HG03575 (cell line): Measurements from ENCODE around the gene MRPL38.
"Not testable (repeated sequence)": the region's sequence is repeated elsewhere in the genome, so short reads cannot be mapped to it uniquely, and the experiment has no call there.

ENCODE experiments used
- ATAC-seq: cut with Tn5 transposase; IDR thresholded peaks from one replicate; pipeline ENCODE4 v1.9.1; 2021; ENCODE audit not compliant: unreplicated experiment, insufficient number of reproducible peaks, low FRiP score; ENCODE audit errors: extremely low read depth

MRPL38 gene

DNA sequence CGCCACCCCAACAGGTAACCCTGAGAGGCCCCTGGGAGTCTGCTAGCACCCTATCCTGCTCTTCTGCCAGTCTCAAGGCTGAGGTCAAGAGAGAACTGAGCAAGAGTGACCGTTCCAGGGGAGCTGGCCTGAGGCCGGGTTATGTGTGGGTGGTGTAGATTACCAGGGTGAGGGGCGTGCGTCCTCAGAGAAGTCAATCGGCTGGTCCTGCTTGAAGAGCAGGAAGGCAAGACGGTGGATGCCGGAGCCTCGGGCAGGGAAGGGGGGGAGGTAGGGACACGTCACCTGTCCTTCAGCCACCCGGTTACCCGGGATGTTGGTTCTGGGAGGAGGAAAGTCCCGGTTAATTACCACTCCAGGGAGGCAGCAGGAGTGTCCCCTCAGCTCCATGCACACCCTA lies 5.3 kb downstream of the MRPL38 start:
- ATAC-seq, result no peak

DNA sequence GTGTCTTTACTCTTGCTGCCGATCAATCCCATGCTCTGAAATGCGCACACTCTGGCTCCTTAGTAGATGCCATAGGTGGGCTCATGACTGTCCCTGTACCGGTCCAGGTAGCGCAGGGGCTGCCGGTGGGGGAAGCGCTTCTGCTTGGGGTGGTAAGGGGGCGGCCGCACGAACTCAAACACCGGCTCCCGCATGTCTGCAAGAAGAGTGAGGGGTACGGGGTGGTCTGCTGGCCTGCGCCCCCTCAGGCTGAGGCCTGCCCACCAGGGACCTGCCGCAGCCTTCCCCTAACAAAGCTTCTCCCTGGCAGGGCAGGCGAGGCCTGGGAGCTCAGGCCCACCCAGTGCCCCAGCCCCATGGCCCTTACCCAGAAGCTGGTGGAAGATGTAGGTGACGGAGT lies 5.9 kb downstream of the MRPL38 start:
- ATAC-seq, result no peak

DNA sequence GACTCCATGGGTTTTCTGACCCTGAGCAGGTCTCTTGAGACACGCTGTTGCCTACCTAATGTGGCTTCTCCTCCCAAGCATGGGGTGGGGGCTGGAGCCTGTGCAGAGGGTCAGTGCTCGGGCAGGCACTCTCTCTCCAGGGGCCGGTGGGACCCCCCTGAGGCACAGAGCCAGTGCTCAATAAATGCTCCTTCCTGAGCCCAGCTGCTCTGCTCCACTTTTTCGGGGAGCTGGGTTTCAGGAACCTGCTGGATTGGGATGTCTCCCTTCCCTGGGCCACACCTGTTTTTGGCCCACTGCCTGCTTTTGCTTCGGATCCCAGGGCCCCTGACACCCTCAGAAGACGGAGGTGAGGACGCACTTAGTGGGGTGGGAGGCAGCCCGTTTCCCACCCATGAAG lies 6.6 kb downstream of the MRPL38 start:
- ATAC-seq, result no peak

DNA sequence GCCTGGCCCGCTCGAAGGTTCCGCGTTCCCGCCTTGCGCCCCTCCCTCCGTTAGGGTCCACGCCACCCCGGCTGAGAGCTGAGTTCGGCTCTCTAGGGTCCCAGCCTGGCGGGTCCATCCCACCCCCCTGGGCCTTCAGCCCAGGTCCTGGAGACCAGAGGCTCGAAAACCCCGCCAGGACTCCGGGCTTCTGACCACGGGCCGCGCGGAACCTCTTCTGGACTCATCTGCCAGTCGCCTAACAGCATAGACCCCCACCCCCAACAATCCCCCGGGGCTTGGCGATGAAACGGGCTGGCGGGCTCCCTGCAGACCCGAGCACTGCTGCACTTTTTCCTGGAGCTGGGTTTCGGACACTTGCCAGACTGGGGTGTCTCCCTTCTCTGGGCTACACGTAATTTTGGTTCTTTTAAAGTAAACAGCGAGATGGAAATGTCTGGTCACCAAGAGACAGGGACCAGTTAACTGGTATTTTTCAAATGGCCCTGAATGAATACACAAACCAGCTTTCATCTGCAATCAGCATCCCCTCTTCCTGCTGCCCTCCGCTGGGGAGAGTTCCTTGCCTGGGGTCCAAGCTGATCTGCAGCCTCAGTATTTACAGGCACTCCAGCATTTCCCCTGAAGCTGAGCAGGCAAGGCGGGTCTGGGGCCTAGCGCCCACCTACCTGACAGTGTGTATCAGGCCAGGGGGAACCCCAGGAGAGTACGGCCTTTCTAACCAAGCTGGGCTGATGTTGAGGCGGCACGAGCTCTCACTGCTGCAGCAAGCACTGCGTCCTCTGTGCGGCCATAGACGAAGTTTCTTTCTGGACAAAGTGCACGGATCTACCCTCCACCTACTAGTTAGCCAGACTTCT lies 7.3 kb downstream of the MRPL38 start:
- no peak for ATAC-seq

DNA sequence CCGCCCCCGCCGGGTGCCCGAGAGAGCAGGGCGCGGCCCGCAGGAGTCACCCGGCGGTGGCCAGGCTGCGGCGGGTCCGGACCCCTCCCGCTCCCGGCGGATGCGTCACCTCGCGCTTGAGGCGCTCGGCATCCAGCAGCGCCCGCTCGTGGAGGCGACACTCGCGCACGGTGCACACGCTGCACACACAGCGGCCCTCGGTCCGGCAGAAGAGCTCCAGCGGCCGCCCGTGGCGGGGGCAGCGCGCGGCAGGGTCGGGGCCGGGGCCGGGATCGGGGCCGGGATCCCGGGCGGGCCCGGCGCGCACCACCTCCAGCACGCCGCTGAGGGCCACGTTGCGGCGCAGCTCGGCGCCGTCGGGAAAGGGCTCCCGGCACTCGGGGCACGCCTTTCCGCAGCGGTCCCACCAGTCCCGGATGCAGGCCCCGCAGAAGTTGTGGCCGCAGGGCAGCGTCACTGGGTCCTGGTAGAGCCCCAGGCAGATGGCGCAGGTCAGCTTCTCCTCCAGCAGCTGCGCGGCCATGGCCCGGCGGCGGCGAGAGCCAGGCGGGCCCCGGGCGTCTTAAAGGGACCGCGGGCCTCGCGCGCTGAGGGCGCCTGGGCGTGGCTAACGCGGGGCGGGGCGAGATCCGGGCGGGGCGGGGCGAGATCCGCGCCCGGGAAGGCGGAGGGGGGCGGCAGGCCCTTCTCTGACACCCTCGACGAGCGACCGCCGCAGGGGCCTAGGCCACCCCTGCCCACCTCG lies 8.1 kb downstream of the MRPL38 start, which contains the start of gene TRIM65:
TRIM65 (minus strand) TSS at position 537 of the 745 bp plus-strand sequence; CDS start at position 523, 14 bp downstream.
- ATAC-seq, result no peak

DNA sequence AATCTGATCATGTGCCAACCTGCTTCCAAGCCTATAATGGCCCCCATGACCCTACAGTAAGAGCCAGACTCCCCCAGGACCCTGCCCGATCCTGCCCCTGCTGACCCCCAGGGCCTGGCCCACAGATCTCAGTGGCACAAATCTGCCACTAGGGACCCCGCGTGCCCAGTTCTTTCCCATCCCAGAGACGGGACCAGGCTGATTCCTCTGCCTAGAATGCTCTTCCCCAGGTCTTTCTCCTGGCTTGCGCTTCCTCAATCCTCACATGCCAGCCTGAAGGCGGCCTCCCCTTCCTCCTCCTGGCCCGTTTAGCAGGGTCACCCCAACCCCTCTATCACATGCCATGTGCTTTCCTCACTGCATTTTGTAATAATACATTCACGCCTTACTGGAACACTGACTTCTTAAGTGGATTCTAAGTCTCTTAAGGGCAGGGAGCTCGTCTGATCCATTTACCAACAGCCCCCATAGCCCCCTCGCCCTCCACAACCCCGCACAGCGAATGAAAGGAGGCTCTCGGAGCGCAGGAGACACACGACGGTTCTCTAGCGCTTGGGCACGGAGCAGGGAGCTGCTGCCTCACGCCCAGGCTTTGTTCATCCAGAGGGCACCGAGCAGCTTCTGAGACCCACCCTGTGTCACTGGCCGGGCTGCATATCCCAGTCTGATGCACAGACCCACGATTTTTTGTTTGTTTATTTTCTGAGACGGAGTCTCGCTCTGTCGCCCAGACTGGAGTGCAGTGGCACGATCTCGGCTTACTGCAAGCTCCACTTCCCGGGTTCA lies 9.1 kb downstream of the MRPL38 start:
- no peak for ATAC-seq

DNA sequence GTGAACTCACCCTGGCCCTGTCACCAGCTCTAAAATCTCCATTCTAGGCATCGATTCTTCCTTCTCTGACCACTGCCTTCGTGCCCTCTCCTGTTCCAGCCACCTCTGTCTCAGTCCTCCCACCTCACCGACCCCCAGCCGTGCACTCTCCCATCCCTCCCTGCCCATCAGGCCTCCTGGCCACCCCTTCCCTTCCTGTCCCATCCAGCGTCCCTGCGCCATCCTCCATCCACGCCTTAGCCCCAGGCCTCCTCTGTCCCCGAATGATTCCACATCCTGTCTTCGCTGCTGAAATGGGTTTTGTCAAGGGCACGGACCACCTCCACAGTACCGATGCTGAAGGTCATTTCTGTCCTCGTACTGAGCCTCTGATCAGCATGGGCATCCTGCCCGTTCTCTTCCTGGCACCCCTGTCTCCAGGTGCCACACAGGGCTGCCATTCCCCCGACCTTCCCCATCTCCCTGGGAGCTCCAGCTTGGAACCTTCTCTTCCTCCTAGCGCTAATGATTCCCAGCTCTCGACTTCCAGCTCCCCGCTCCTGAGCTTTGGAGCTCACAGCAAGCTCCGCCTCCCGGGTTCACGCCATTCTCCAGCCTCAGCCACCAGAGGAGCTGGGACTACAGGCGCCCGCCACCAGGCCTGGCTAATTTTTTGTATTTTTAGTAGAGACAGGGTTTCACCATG lies 10.5 kb downstream of the MRPL38 start:
- no peak for ATAC-seq

DNA sequence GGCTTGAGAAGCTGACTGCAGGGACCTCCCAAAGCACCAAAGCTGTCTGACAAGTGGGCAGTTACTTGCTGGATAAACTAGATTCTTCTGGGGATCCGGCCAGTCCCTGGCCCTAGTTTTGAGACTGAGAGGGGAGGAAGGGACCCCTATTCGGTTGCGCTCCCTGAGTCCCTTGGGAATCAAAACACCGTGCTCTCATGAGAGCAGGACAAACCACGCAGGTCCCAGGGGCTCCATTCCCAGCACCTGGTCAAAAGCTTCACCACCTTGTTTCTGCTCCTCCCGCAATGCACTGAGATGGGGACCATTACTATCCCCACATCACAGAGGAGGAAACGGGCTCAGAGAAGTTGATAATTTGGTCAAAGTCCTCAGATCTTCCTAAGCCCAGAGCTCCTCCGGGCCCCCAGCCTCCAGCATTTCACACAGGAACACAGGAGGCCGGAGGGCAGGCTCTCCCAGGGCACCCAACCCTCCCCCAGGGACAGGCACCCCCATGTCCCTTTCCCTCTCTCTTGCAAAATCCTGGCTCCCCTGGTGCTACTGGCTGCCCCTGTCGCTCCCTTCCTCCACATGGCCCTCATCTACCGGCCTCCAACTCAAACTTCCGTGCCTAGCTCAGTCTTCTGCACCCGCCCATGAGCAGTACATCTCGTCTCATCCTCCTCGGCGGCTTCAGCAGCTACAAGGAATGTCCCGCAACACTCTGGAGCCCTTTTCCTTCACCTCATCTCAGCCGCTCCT lies 11.2 kb downstream of the MRPL38 start:
- no peak for ATAC-seq

DNA sequence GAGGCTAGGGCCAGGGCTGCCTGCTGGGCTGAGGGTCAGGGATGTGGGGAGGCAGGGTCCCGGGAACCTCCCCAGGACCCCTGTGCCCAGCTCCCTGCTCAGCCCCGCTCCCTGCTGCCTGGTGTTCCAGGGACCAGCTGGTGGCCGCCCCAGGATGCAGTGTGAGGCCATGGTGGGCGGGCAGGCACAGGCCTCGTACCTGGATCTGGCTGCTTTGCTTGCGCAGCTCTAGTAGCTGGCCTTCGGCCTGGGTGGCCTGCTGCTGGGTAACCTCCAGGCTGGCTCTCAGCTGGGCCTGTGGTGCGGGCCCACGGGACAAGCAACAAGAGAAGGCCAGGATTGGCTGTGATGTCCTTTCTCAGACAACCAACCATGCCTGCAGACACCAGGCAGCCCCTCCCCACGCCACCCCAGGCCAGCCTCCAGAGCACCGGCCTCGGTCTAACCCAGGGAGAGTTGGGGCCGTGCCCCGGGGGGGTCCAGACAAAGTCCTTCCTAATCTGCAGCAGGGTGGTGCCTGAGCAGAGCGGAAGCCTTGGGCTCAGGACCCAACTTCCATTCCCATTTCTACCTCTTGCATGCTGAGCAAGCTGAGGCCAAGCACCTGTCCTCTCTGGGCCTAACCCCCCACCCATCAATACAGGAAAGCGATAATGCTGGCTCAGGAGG lies 12.0 kb downstream of the MRPL38 start:
- no peak for ATAC-seq

DNA sequence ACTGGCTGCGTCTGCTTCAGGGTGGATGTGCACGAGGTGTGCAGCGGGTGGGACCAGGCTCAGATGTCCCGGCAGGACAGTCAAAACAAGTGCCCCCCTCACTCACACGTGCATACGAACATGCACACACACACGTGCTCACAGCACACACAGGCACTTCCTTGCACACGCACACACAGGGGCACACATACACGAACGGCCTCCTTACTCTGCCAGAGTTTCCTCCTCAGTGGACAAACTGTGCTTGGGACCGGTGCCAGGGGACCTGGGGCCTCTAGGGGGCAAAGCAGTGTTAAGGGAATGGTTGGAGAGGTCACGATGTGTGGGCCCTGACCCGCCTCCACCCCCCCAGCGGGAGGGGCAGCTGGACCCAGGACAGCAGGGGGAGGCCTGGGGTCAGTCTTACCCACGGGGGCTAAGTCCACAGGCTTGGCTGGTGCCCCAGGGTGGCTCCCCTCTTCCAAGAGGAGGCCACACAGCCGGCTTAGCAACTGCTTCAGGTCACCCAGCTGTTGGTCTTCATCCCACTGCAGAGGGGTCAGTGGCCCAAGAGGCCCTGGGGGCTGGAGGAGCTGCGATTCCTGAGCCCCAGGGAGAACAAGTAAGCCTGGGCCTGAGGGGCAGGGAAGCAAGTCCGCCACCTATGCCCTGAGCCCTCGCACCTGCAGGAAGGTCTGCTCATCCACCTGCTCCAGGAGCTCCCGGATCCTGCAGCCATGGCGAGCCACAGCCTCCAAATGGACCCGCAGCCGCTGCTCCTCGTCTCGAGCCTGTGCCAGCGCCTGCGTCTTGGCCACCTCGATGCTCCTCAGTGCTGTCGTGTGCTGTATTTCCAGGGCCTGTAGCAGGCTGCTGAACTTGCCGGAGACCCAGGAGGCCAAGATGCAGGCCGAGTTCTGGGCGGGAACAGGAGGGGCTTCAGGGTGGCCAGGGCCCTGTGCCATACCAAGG lies 12.8 kb downstream of the MRPL38 start:
- no peak for ATAC-seq

DNA sequence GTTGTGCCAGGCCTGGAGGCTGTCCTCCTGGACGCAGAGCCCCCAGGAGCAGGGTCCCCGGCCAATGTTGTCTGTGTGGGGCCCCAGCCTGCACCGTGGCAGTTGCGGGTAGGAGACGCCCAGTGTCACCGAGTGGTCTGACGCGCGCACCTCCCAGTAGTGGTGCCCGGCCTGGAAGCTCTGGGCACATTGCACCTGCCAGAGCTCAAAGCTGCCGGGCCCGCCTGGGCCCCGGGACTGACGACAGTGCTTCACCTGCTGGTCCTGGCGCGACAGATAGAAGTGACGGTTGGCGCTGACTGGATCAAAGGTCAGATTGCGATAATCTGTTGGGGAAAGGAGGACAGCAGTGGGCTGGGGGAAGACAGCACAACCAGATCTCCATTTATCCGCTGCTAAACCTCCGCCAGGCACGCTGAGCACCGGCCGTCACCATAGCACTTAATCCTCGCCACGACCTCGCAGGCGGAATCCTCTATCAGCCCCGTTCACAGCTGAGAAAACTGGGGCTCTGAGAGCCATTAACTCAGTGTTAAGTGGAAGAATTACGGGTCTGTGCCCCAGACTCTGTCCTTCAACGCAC lies 13.6 kb downstream of the MRPL38 start:
- no peak for ATAC-seq

DNA sequence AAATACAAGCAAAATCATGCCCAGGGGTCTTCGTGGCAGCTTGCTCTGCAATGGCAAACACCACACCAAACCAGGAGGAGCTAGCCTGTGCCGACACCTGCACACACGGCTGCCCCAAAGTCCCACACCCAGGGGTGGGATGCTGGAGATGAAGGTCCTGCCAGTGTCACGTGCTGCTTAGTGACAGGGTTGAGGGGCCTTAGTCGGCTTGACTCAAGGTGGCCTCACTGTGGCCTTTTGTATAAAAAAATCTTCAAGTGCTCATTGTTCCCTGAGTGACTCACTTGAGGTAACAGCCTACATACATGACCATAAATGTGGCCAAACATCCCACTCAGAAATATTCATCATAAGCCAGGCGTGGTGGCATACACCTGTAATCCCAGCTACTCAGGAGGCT lies 15.2 kb downstream of the MRPL38 start:
- no peak for ATAC-seq

DNA sequence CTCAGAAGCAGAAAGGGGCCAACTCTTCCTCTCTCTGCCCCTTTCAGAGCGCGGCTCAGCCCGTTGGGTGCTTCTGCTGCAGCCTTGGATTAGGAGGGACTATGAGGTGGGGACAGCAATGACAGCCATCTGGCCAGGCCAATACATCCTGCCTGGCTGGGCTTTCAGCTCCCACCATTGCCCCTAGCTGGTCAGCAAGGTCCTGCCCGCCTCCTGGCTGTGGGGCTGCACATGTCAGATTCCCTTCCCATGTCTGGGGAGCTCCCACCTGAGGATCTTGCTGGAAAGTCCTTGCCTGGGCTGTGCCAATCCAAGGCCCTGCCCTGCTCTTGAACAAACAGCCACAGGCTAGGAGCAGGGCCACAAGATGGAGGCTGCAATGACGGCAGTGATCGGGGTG lies 16.2 kb downstream of the MRPL38 start:
- ATAC-seq, result no peak

DNA sequence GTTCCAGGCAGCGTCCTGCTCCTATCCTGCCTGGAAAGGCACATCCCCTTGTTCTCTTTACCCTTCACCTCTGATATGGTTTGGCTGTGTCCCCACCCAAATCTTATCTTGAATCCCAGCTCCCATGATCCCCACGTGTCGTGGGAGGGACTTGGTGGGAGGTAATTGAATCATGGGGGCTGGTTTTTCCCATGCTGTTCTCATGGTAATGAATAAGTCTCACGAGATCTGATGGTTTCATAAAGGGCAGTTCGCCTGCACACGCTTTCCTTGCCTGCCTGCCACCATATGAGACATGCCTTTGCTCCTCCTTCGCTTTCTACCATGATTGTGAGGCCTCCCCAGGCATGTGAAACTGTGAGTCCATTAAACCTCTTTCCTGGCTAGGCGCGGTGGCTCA lies 18.8 kb downstream of the MRPL38 start:
- not testable (repeated sequence) for ATAC-seq

DNA sequence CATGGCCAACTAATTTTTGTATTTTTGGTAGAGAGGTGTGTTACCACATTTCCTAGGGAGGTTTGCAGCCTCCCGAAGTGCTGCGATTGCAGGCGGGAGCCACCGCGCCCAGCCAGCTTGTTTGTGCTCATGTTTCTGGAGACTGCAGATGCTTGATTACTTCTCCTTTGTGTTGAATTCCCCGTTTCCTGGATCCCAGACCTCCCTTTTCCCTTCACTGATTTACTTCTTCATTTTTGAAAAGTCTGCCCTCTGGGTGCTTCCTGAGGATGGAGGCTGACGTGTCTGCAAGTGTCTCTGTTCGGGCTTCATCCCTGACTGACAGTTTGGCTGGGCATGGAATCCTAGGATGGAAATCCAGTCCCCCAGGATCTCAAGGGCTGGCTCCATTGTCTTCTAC lies 19.3 kb downstream of the MRPL38 start:
- ATAC-seq, result no peak

DNA sequence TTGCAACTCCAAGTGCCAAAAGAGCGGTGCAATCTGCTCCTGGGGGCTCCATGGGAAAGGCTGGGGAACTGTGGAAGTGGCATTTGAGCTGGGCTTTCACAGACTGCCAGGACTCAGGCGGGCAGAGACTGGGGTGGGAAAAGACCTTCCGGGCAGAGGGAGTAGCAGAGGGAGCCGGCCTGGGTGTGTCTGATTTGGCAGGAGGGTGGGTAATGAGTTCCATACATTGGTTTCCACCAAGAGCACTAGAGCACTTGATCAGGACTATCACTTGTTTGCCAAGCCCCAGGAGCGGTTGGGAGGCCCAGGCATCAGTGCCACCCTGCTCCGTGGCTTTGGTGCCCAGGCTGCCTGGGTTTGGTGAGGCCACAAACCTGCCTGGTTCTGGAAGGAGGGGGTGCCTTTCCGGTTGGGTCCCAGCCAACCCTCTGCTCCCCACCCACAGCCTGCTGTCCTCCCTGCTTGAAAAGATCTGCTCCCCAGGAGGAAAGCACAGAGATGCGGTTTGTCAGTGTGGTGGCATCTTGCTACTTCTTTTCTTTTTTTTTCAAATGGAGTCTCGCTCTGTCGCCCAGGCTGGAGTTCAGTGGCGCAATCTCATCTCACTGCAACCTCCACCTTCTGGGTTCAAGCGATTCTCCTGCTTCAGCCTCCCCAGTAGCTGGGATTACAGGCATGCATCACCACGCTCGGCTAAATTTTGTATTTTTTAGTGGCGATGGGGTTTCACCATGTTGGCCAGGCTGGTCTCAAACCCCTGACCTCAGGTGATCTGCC lies 22.8 kb downstream of the MRPL38 start:
- no peak for ATAC-seq
